WTC11 (cell line): ENCODE results near the gene PAQR4. TPM values are rescaled to one million over a fixed set of nuclear protein-coding genes. Genes with fewer than 3 reads are reported as not detected.
A peak's percentile ranks its signal among the peaks of the same experiment; 100 is the strongest.

Experiments
- ATF1 ChIP-seq: sonication (generic); formaldehyde crosslinking; IDR thresholded peaks from 2 replicates; pipeline ENCODE4 v1.8.1; 2023; ENCODE audit warnings: mild to moderate bottlenecking, moderate library complexity, missing genetic modification reagents
- CTCF ChIP-seq: fragments of 200-600 bp; IDR thresholded peaks from 2 replicates; pipeline ENCODE4 v1.8.0; 2022; ENCODE audit warnings: antibody characterized with exemption
- E2F1 ChIP-seq: sonication (generic); formaldehyde crosslinking; IDR thresholded peaks from 2 replicates; pipeline ENCODE4 v1.8.0; 2022; ENCODE audit warnings: mild to moderate bottlenecking, missing genetic modification reagents
- E2F4 ChIP-seq: sonication (generic); formaldehyde crosslinking; IDR thresholded peaks from 2 replicates; pipeline ENCODE4 v1.8.1; 2022; ENCODE audit warnings: low read depth, mild to moderate bottlenecking, moderate library complexity, missing genetic modification reagents, borderline replicate concordance
- ESRRA ChIP-seq: sonication (generic); formaldehyde crosslinking; IDR thresholded peaks from 2 replicates; pipeline ENCODE4 v1.8.1; 2022; ENCODE audit warnings: mild to moderate bottlenecking, missing genetic modification reagents, borderline replicate concordance
- FOXK1 ChIP-seq: sonication (generic); formaldehyde crosslinking; IDR thresholded peaks from 2 replicates; pipeline ENCODE4 v1.8.0; 2022; ENCODE audit warnings: mild to moderate bottlenecking, moderate library complexity, missing genetic modification reagents
- GABPB1 ChIP-seq: sonication (generic); formaldehyde crosslinking; IDR thresholded peaks from 2 replicates; pipeline ENCODE4 v1.8.1; 2023; ENCODE audit warnings: mild to moderate bottlenecking, missing genetic modification reagents
- GRHL2 ChIP-seq: fragments of 250-450 bp; sonication (Bioruptor Pico); IDR thresholded peaks from 2 replicates; pipeline ENCODE4 v1.8.0; 2022; ENCODE audit warnings: mild to moderate bottlenecking, moderate library complexity; ENCODE audit not compliant: insufficient replicate concordance, severe bottlenecking
- HMGXB4 ChIP-seq: sonication (generic); formaldehyde crosslinking; IDR thresholded peaks from 2 replicates; pipeline ENCODE4 v1.8.1; 2023; ENCODE audit warnings: mild to moderate bottlenecking, moderate library complexity, missing genetic modification reagents
- IRF2 ChIP-seq: sonication (generic); formaldehyde crosslinking; IDR thresholded peaks from 2 replicates; pipeline ENCODE4 v1.8.0; 2022; ENCODE audit warnings: low read depth, missing genetic modification reagents, borderline replicate concordance
- JAZF1 ChIP-seq: fragments of 250-450 bp; sonication (Bioruptor Pico); IDR thresholded peaks from 2 replicates; pipeline ENCODE4 v1.9.0; 2021; ENCODE audit warnings: moderate library complexity, mild to moderate bottlenecking, inconsistent platforms
- NR3C1 ChIP-seq: sonication (generic); formaldehyde crosslinking; conservative IDR thresholded peaks from 2 replicates; pipeline ENCODE4 v1.8.1; 2023; ENCODE audit warnings: low read depth, mild to moderate bottlenecking, missing genetic modification reagents
- RELA ChIP-seq: sonication (generic); formaldehyde crosslinking; IDR thresholded peaks from 2 replicates; pipeline ENCODE4 v1.8.1; 2022; ENCODE audit warnings: missing genetic modification reagents, mild to moderate bottlenecking, borderline replicate concordance
- SMAD3 ChIP-seq: sonication (generic); formaldehyde crosslinking; IDR thresholded peaks from 2 replicates; pipeline ENCODE4 v1.8.0; 2022; ENCODE audit warnings: missing genetic modification reagents, mild to moderate bottlenecking, borderline replicate concordance
- SP1 ChIP-seq: sonication (generic); formaldehyde crosslinking; conservative IDR thresholded peaks from 2 replicates; pipeline ENCODE4 v1.8.1; 2022; ENCODE audit warnings: missing genetic modification reagents
- STAT6 ChIP-seq: sonication (generic); formaldehyde crosslinking; conservative IDR thresholded peaks from 2 replicates; pipeline ENCODE4 v1.8.1; 2023; ENCODE audit warnings: mild to moderate bottlenecking, low read depth, missing genetic modification reagents, moderate library complexity
- TEAD1 ChIP-seq: sonication (generic); formaldehyde crosslinking; IDR thresholded peaks from 2 replicates; pipeline ENCODE4 v1.8.0; 2022; ENCODE audit warnings: mild to moderate bottlenecking, missing genetic modification reagents
- TP53 ChIP-seq: sonication (generic); formaldehyde crosslinking; IDR thresholded peaks from 2 replicates; pipeline ENCODE4 v1.8.1; 2023; ENCODE audit warnings: mild to moderate bottlenecking, missing genetic modification reagents
- ZBTB43 ChIP-seq: sonication (generic); formaldehyde crosslinking; IDR thresholded peaks from 2 replicates; pipeline ENCODE4 v1.8.1; 2023; ENCODE audit warnings: mild to moderate bottlenecking, missing genetic modification reagents
- ZNF219 ChIP-seq: sonication (generic); formaldehyde crosslinking; IDR thresholded peaks from 2 replicates; pipeline ENCODE4 v1.8.0; 2023; ENCODE audit warnings: missing genetic modification reagents, mild to moderate bottlenecking, borderline replicate concordance
- ZNF263 ChIP-seq: sonication (generic); formaldehyde crosslinking; IDR thresholded peaks from 2 replicates; pipeline ENCODE4 v1.8.1; 2022; ENCODE audit warnings: low read depth, mild to moderate bottlenecking, moderate library complexity, missing genetic modification reagents
- ZNF396 ChIP-seq: fragments of 250-450 bp; sonication (Bioruptor Pico); IDR thresholded peaks from 2 replicates; pipeline ENCODE4 v1.8.0; 2021; ENCODE audit warnings: mild to moderate bottlenecking, moderate library complexity, borderline replicate concordance
- ZNF512 ChIP-seq: sonication (generic); formaldehyde crosslinking; IDR thresholded peaks from 2 replicates; pipeline ENCODE4 v1.8.1; 2022; ENCODE audit warnings: missing genetic modification reagents, borderline replicate concordance
- ZSCAN18 ChIP-seq: fragments of 250-450 bp; sonication (Bioruptor Pico); IDR thresholded peaks from 2 replicates; pipeline ENCODE4 v2.1.2; 2022; ENCODE audit warnings: mild to moderate bottlenecking, moderate library complexity
- total RNA-seq: library from RNA; stranded (reverse); gene quantifications from 3 replicates; pipeline ENCODE4 v1.2.3, GENCODE V29; 2021

PAQR4 gene
- total RNA-seq, 1 experiment from 2014 or later = 32.4 TPM

- TF ChIP-seq ZNF396 (CRISPR knock-in tag) (no peak), ZNF263 (CRISPR knock-in tag) (no peak), SMAD3 (CRISPR knock-in tag) (no peak), TP53 (CRISPR knock-in tag) (no peak), E2F4 (CRISPR knock-in tag) (no peak; the same call in 1 of the 2 replicates), ZNF512 (CRISPR knock-in tag) (no peak), JAZF1 (no peak), ZSCAN18 (CRISPR knock-in tag) (no peak), ESRRA (peak; percentile 38; the same call in 1 of the 2 replicates), HMGXB4 (CRISPR knock-in tag) (no peak; the same call in 1 of the 2 replicates), SP1 (CRISPR knock-in tag) (peak; percentile 83), ZBTB43 (CRISPR knock-in tag) (0 out of 2 replicates have a peak, but pooled peaks have one; percentile 6), FOXK1 (CRISPR knock-in tag) (peak; percentile 12), NR3C1 (CRISPR knock-in tag) (no peak), IRF2 (no peak), ATF1 (CRISPR knock-in tag) (no peak), CTCF (no peak), GRHL2 (no peak), TEAD1 (CRISPR knock-in tag) (no peak), ZNF219 (CRISPR knock-in tag) (no peak), RELA (no peak), E2F1 (no peak), STAT6 (CRISPR knock-in tag) (no peak), GABPB1 (CRISPR knock-in tag) (peak; percentile 58; the same call in 1 of the 2 replicates)
These were observed 11.4 kb downstream of the PAQR4 start, which contains the start of gene PKMYT1 (continued) for GRCh38 chr16:2980227-2981176.
